RPMI7951 (cell line): ENCODE results near the gene FAM153A. TPM values are rescaled to one million over a fixed set of nuclear protein-coding genes. Genes with fewer than 3 reads are reported as not detected.
"Not testable (repeated sequence)": the region's sequence is repeated elsewhere in the genome, so short reads cannot be mapped to it uniquely, and the experiment has no call there.

ENCODE experiments used
- DNase-seq: peaks from one replicate; pipeline ENCODE4 v3.0.0-alpha.2; 2012; ENCODE audit warnings: low read depth
- total RNA-seq: library from RNA; depleted of rRNA; stranded (reverse); fragments of >200 nt; shearing (Covaris generic); gene quantifications from 2 replicates; pipeline ENCODE4 v1.2.3, GENCODE V29; 2014; rRNA removed

Gene FAM153A
- total RNA-seq, 1 experiment from 2014 or later = not detected

DNA sequence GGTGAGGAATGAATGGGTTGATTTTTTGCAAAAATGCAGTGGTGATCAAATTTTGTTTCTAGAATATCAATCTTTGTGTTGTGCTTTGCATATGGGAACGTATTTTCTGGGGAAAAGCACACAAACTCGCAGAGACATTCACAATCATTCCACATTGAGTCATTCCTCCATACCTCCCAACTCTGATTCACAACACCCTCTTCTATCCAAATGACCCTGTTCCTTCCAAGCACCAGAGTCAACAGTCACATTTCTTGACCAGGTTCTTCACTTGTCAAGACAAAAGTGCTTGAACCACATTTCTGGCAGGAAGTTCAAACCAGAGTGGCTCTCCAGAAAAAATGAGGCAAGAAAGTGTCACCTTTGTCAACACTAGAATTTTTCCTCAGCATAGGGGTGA, 35.3 kb downstream of the FAM153A start:
- not testable (repeated sequence) for DNase-seq

DNA sequence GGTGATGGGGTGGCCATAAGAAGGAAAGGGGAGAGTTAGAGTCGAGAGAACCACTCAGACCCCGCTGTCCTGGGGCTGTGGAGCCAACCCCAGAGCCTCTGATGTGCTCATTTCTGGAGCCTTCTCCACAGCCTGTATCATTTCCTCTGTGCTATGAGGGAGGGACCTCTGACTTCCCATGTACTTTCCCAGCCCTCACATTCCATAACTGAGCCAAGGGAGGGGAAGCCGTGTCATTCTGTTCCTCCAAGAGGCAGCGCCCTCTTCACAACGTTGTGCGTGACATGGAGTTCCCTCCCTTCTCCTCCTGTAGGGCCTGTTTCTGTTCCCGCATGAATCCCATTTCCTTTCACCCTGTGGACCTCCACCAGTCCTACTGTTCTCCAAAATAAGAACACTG, 57.8 kb downstream of the FAM153A start:
- DNase-seq = not testable (repeated sequence)

DNA sequence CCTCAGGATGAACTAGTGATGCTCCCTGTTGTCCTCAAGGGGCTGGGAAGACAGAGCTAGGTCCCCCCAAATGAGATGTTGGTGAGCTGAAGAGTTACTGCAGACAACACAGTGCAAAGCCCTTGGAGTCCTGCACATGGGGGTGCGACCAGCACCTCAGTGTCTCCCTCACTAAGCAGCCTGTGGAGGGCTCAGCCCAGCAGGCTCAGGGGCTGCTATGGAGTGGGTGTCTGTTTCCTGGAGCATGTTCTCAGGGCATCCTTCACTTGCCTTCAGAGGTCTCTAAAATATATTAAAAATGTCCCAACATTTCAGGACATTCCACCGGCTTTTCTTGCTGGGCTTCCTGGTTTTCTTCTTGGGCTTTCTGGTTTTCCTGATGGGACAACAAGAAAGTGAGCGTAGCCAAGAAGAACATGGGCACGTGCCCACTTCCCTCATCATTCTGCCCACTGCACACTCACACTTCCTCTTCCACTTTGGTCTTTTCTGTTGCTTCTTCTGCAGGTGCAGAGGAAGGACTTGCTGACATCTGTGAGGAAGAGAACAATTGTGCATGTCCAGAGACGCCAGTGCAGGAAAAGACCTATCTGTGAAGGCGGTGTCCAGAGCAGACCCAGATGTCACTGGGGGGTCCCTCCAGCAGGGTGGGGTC, 58.7 kb downstream of the FAM153A start:
- DNase-seq = not testable (repeated sequence)

DNA sequence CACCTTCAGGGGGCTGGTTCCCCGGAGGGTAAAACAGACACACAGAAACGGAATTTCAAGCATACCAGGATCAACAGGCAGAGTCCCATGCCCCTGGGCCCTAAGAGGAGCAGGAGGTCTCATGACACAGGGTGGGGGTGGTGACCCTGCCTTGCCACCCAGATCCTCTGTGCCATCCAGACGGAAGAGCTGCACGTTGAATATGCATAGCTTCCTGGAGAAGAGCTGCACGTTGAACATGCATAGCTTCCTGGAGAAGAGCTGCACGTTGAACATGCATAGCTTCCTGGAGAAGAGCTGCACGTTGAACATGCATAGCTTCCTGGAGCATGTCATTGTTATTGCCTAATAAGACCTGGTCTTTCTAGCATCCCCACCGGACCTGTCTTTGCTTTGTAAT, 59.9 kb downstream of the FAM153A start:
- not testable (repeated sequence) for DNase-seq

DNA sequence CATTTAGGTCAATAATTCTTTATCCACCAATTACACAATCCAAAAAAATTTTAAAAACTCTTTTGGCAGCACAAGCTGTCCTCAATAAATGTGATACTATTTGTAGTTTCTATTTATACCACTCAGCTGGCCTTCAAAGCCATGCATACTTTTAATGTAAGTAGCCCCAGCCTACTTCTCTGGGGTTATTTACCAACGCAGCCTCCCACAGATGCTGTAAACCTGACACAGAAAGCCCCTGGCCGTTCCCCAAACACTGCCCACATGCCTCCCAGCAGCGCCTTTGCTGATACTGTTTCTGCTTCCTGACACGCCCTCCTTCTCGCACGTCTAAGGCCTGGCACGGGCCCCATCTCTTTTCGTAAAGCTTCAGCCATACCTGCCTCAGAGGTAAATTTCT, 62.7 kb downstream of the FAM153A start:
- DNase-seq = not testable (repeated sequence)

DNA sequence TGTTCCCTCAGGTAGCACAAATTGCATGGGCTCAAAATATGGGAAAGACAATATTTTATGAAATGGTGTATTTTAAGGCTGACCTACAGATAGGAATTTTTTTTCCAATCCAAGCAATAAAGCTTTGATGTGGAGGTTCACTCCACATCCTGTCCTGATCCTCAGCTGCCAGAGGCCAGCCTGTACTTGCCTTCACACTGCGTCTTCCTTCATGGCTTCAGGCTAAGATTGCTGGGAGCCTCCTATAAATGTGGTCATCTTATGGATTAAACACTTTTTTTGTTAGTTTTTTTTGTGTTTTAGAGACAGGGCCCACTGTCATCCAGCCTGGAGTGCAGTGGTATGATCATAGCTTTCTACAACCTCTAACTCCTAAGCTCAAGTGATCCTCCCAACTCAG, 67.3 kb downstream of the FAM153A start:
- not testable (repeated sequence) for DNase-seq

DNA sequence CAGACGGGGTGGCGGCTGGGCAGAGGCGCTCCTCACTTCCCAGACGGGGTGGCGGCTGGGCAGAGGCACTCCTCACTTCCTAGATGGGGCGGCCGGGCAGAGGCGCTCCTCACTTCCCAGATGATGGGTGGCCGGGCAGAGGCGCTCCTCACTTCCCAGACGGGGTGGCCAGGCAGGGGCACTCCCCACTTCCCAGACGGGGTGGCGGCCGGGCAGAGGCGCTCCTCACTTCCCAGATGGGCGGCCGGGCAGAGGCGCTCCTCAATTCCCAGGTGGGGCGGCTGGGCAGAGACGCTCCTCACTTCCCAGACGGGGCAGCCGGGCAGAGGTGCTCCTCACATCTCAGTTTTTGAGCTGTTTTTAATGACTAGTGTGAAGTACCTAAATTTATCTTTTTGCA, 86.6 kb downstream of the FAM153A start:
- not testable (repeated sequence) for DNase-seq

DNA sequence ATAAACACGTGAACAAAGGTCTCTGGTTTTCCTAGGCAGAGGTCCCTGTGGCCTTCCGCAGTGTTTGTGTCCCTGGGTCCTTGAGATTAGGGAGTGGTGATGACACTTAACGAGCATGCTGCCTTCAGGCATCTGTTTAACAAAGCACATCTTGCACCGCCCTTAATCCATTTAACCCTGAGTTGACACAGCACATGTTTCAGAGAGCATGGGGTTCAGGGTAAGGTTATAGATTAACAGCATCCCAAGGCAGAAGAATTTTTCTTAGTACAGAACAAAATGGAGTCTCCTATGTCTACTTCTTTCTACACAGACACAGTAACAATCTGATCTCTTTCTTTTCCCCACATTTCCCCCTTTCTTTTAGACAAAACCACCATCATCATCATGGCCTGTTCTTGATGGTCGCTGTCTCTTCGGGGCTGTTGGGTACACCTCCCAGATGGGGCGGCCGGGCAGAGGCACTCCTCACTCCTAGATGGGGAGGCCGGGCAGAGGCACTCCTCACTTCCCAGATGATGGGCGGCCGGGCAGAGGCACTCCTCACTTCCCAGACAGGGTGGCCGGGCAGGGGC, 87.3 kb downstream of the FAM153A start:
- DNase-seq = not testable (repeated sequence)

DNA sequence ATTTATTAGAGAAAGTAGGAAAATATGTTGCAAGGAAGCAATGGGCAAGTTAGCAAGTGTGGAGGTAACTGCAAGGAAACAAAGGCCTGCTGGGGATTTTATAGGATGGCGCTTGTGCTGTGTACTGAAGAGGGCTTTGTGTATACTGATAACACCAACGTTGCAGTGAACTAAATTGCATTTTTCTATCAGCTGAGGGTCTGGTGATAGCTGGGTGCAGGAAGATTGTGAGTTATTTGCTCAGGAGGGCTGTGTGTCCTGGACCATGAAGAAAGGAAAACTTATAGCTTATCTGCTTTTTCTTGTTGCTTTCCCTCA, 88.2 kb downstream of the FAM153A start:
- DNase-seq = not testable (repeated sequence)

DNA sequence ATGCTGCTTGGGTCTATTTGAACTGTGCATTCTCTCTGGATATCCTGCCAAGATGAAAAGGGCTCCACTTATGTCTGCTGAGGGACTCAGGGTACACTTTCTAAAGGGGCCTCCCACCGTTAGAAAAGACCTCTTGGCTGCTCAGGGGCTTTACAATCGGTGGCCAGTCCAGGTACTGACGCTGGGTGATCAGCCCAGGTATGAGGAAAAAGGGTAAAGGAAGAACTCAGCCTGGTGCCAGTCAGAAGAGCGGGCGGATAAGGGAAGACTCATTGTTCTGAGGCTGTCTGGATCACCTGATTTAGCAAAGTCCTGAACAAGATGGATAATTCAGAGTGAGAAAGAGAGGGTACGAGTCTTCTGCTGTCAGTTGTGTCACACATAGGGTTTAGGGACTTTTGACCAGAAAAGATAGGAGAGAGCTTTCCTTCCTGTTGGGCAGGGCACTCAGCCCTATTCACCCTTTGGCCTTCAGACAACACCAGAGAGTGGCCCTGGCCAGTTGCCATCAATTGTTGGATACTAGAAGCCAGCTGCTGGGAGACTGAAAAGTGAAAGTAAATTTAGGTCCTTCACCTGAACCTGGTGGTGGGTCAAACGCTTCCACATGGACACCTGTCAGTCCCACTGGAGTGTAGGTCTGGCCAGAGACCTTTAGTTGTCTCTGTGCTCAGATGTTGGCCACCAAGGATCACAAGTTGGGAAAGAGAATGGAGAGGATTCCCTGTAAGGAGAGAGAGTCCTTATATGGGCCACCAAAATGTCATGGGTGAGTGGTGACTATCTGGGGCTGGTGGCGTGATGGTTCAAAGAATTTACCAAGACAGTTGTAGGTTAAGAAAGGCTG, 88.8 kb downstream of the FAM153A start:
- DNase-seq = not testable (repeated sequence)

DNA sequence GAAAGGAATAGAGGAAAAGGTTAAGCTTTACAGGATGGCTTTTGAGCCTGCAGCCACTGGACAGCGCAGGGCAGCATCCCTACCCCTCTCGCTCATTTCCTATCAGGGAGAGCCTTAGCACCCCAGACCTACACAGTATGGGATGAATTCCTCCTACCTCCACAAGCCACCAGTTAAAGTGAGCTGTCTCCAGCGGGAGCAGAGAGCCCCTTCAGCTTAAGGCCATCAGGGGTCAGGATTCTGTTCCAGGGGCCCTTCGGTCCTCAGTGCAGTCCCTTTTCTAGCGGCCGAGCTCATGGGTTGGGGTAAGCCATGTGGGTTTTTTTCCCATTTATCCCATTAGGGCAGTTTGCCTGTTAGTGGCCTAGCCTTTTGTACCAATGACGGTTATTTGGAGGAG, 89.7 kb downstream of the FAM153A start:
- DNase-seq = not testable (repeated sequence)

DNA sequence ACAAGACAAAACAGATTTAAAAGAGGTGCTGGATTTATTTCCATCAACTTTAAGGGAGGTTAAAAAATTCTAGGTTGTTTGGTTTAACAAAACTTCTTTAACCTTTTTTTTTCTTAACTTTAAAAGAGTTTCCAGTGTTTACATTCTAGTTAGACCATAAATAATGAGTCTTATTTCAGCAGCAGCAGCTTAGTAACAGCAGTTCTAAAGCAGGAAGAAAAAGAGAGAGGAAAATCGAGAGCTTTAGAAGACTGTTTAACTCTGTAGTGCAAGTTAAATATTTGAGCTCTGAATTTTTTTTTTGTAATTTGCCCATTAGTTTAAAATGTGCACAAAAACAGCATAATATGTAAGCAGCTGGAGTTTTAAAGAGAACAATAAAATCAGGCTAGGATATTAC, 90.2 kb downstream of the FAM153A start:
- DNase-seq = not testable (repeated sequence)

DNA sequence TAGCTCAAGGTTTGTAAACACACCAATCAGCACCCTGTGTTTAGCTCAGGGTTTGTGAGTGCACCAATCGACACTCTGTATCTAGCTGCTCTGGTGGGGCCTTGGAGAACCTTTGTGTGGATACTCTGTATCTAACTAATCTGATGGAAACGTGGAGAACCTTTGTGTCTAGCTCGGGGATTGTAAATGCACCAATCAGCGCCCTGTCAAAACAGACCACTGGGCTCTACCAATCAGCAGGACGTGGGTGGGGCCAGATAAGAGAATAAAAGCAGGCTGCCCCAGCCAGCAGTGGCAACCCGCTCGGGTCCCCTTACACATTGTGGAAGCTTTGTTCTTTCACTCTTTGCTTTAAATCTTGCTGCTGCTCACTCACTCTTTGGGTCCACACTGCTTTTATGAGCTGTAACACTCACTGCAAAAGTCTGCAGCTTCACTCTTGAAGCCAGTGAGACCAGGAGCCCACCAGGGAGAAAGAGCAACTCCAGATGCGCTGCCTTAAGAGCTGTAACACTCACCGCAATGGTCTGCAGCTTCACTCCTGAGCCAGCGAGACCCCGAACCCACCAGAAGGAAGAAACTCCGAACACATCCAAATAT, 93.6 kb downstream of the FAM153A start:
- DNase-seq = not testable (repeated sequence)

DNA sequence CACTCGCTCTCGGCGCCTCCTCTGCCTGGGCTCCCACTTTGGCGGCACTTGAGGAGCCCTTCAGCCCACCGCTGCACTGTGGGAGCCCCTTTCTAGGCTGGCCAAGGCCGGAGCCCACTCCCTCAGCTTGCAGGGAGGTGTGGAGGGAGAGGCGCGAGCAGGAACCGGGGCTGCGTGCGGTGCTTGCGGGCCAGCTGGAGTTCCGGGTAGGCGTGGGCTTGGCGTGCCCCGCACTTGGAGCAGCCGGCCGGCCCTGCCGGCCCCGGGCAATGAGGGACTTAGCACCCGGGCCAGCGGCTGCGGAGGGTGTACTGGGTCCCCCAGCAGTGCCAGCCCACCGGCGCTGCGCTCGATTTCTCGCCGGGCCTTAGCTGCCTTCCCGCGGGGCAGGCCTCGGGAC, 94.6 kb downstream of the FAM153A start:
- not testable (repeated sequence) for DNase-seq

DNA sequence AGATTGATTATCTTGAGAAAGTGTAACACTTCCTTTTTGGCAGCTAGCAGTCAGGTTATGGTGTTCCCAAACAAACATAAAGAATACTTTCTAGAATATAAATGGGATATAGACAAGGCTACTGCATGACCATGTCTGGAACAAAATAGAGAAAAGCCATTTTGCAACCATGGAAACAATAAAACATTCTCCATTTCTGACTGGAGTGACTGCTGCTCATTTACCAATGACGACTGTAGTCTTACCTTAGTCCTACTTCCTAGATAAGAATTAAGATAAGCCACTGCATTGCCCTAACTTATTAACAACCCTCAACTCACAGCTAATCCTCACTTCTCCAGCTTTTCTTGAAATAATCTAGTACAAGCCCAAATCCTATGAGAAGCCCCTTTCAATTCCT, 100.8 kb downstream of the FAM153A start:
- not testable (repeated sequence) for DNase-seq

Other genes with a start within 250 kb of the FAM153A start
- gene FAM193B, start 228.3 kb downstream of the FAM153A start, total RNA-seq = 11.6 and 11.8 TPM in 2 replicates
- 62.2 and 104 TPM in 2 replicates for gene TMED9, start 190.7 kb downstream of the FAM153A start, total RNA-seq
- gene B4GALT7, start 182.8 kb downstream of the FAM153A start, total RNA-seq = 12.6 and 17.7 TPM in 2 replicates
- not detected in 2 replicates for gene PROP1, start 213.3 kb upstream of the FAM153A start, total RNA-seq